Liver (tissue), 3 donors: ENCODE data around the gene NTM.

ENCODE experiments used
- ATF3 ChIP-seq: IDR thresholded peaks from 2 replicates; pipeline ENCODE4 v1.6.1; 2016; ENCODE audit warnings: antibody characterized with exemption
- CTCF ChIP-seq: fragments of 150-350 bp; IDR thresholded peaks from 2 replicates; pipeline ENCODE4 v1.5.1; 2017; ENCODE audit warnings: improper control_type of control experiment, low read depth, low read length; ENCODE audit not compliant: missing input control
- EGR1 ChIP-seq, 2 donors: IDR thresholded peaks; 2 replicates each; pipeline ENCODE4 v1.6.1; 2016 to 2018; ENCODE audit warnings: antibody characterized with exemption in 2 of 2, low read depth in 2 of 2
- FOXA1 ChIP-seq: IDR thresholded peaks from 2 replicates; pipeline ENCODE4 v1.6.1; 2016; ENCODE audit warnings: antibody characterized with exemption
- GABPA ChIP-seq, 2 donors: IDR thresholded peaks in 1 of 2; conservative IDR thresholded peaks in 1 of 2; 2 replicates each; pipeline ENCODE4 v1.6.1; 2016; ENCODE audit warnings: antibody characterized with exemption in 2 of 2, mild to moderate bottlenecking in 1 of 2, moderate library complexity in 1 of 2
- HNF4G ChIP-seq: IDR thresholded peaks from 2 replicates; pipeline ENCODE4 v1.6.1; 2016; ENCODE audit warnings: antibody characterized with exemption
- JUND ChIP-seq, 2 donors: IDR thresholded peaks; 2 replicates each; pipeline ENCODE4 v1.6.1; 2016; ENCODE audit warnings: antibody characterized with exemption in 2 of 2
- MAX ChIP-seq: IDR thresholded peaks from 2 replicates; pipeline ENCODE4 v1.6.1; 2016; ENCODE audit warnings: antibody characterized with exemption
- RAD21 ChIP-seq, 2 donors: IDR thresholded peaks; 2 replicates each; pipeline ENCODE4 v1.6.1; 2016; ENCODE audit warnings: antibody characterized with exemption in 2 of 2, mild to moderate bottlenecking in 2 of 2
- REST ChIP-seq: IDR thresholded peaks from 2 replicates; pipeline ENCODE4 v1.6.1; 2016; ENCODE audit warnings: antibody characterized with exemption, mild to moderate bottlenecking
- SP1 ChIP-seq: IDR thresholded peaks from 2 replicates; pipeline ENCODE4 v1.6.1; 2018; ENCODE audit warnings: antibody characterized with exemption, mild to moderate bottlenecking
- TAF1 ChIP-seq: conservative IDR thresholded peaks from 2 replicates; pipeline ENCODE4 v1.6.1; 2016; ENCODE audit warnings: antibody characterized with exemption, mild to moderate bottlenecking
- YY1 ChIP-seq: IDR thresholded peaks from 2 replicates; pipeline ENCODE4 v1.6.1; 2016; ENCODE audit warnings: antibody characterized with exemption, mild to moderate bottlenecking
- TF ChIP-seq, protein P1 (sequence below): IDR thresholded peaks from 2 replicates; pipeline ENCODE4 v1.6.1; 2016; ENCODE audit warnings: antibody characterized with exemption
- donor health status: healthy.
- donor health status: healthy.

GRCh38 chr11:131917634-131918384 lies 547.4 kb downstream of the NTM start:
- no peak for TF ChIP-seq CTCF
- no peak for TF ChIP-seq REST
- TF ChIP-seq, protein P1, sequence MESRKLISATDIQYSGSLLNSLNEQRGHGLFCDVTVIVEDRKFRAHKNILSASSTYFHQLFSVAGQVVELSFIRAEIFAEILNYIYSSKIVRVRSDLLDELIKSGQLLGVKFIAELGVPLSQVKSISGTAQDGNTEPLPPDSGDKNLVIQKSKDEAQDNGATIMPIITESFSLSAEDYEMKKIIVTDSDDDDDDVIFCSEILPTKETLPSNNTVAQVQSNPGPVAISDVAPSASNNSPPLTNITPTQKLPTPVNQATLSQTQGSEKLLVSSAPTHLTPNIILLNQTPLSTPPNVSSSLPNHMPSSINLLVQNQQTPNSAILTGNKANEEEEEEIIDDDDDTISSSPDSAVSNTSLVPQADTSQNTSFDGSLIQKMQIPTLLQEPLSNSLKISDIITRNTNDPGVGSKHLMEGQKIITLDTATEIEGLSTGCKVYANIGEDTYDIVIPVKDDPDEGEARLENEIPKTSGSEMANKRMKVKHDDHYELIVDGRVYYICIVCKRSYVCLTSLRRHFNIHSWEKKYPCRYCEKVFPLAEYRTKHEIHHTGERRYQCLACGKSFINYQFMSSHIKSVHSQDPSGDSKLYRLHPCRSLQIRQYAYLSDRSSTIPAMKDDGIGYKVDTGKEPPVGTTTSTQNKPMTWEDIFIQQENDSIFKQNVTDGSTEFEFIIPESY = no peak
- TF ChIP-seq YY1 = no peak
- no peak for TF ChIP-seq JUND (IDR thresholded peaks at IDR 0.05)
- no peak for TF ChIP-seq MAX
- no peak for TF ChIP-seq ATF3
- no peak for TF ChIP-seq FOXA1
- TF ChIP-seq SP1 = no peak
- no peak for TF ChIP-seq EGR1 (IDR thresholded peaks at IDR 0.05; ENCODE audit: low read depth in 2 of 2)
- TF ChIP-seq GABPA (IDR thresholded peaks at IDR 0.05 in 1 of 2, conservative IDR thresholded peaks at IDR 0.05 in 1 of 2) = no peak
- TF ChIP-seq TAF1 = no peak
- TF ChIP-seq RAD21 (IDR thresholded peaks at IDR 0.05) = no peak
- no peak for TF ChIP-seq HNF4G
